GM23338 (cell line): Measurements from ENCODE around the gene PRKAR1B. TPM values are rescaled to one million over a fixed set of nuclear protein-coding genes. Genes with fewer than 3 reads are reported as not detected.

Experiments
- ATAC-seq: fragments of 200-7000 bp; cut with Tn5 transposase; 3 replicates; pipeline ENCODE4 v1.9.1; 2020
- DNase-seq: peaks from one replicate; pipeline ENCODE4 v3.0.0-alpha.2; 2015; ENCODE audit warnings: low spot score
- H2AFZ ChIP-seq: fragments of 200-600 bp; sonication (generic); 2 replicates; pipeline ENCODE4 v1.8.0; 2016; ENCODE audit warnings: antibody characterized with exemption, mild to moderate bottlenecking, moderate library complexity
- H3F3A ChIP-seq: fragments of 200-600 bp; sonication (generic); replicated peaks from 2 replicates; pipeline ENCODE4 v1.8.0; 2017; ENCODE audit warnings: antibody characterized with exemption, mixed run types, low read depth
- H3K27ac ChIP-seq: fragments of 200-600 bp; sonication (generic); 2 replicates; pipeline ENCODE4 v1.6.1; 2016; ENCODE audit warnings: low read depth
- H3K27me3 ChIP-seq: fragments of 200-600 bp; sonication (generic); 2 replicates; pipeline ENCODE4 v1.8.0; 2016; ENCODE audit warnings: mild to moderate bottlenecking, mixed run types, moderate library complexity; ENCODE audit not compliant: insufficient read depth
- H3K36me3 ChIP-seq: fragments of 200-600 bp; sonication (generic); 2 replicates; pipeline ENCODE4 v1.8.0; 2016; ENCODE audit warnings: mild to moderate bottlenecking; ENCODE audit not compliant: insufficient read depth
- H3K4me1 ChIP-seq: fragments of 200-600 bp; sonication (generic); 2 replicates; pipeline ENCODE4 v1.8.0; 2016; ENCODE audit warnings: mild to moderate bottlenecking, moderate library complexity; ENCODE audit not compliant: insufficient read depth
- H3K4me2 ChIP-seq: fragments of 200-600 bp; sonication (generic); 2 replicates; pipeline ENCODE4 v1.7.1; 2017; ENCODE audit warnings: mixed run types
- H3K4me3 ChIP-seq: fragments of 200-600 bp; sonication (generic); 2 replicates; pipeline ENCODE4 v1.6.1; 2016; ENCODE audit warnings: mixed run types
- H3K79me2 ChIP-seq: fragments of 200-600 bp; sonication (generic); replicated peaks from 2 replicates; pipeline ENCODE4 v1.8.0; 2017; ENCODE audit warnings: mild to moderate bottlenecking; ENCODE audit not compliant: insufficient read depth
- H3K9me2 ChIP-seq: fragments of 200-600 bp; sonication (generic); 2 replicates; pipeline ENCODE4 v1.8.0; 2017; ENCODE audit not compliant: insufficient read depth
- H4K20me1 ChIP-seq: fragments of 200-600 bp; sonication (generic); replicated peaks from 2 replicates; pipeline ENCODE4 v1.8.0; 2017; ENCODE audit warnings: mild to moderate bottlenecking; ENCODE audit not compliant: insufficient read depth
- H3K27ac Mint-ChIP-seq: 2 replicates; pipeline ENCODE4 v1.8.0; 2020; ENCODE audit warnings: inconsistent platforms, mild to moderate bottlenecking, moderate library complexity, mixed read lengths
- H3K27me3 Mint-ChIP-seq: 3 replicates; pipeline ENCODE4 v1.8.0; 2022; ENCODE audit warnings: low read depth, mild to moderate bottlenecking, moderate library complexity, mixed read lengths, inconsistent platforms; ENCODE audit not compliant: insufficient read depth, poor library complexity
- H3K36me3 Mint-ChIP-seq: 3 replicates; pipeline ENCODE4 v1.8.0; 2021; ENCODE audit warnings: low read depth, mild to moderate bottlenecking, inconsistent platforms, moderate library complexity, mixed read lengths
- H3K4me1 Mint-ChIP-seq: 3 replicates; pipeline ENCODE4 v1.8.0; 2020; ENCODE audit warnings: mild to moderate bottlenecking, inconsistent platforms, mixed read lengths
- H3K4me3 Mint-ChIP-seq: 3 replicates; pipeline ENCODE4 v1.8.0; 2021; ENCODE audit warnings: moderate library complexity, mild to moderate bottlenecking, inconsistent platforms, mixed read lengths
- H3K9me3 Mint-ChIP-seq: 3 replicates; pipeline ENCODE4 v1.8.0; 2020; ENCODE audit warnings: moderate library complexity, mild to moderate bottlenecking, inconsistent platforms, mixed read lengths
- CREB1 ChIP-seq: fragments of 250-450 bp; sonication (Bioruptor Pico); IDR thresholded peaks from 2 replicates; pipeline ENCODE4 v1.5.0; 2020; ENCODE audit warnings: low read depth, mild to moderate bottlenecking, moderate library complexity
- CTCF ChIP-seq, 2 experiments: fragments of 200-600 bp in 1 of 2; sonication (generic) in 1 of 2; conservative IDR thresholded peaks; 2 replicates each; pipeline versions ENCODE4 v1.5.1 to v1.6.1; 2016 to 2017; ENCODE audit warnings: antibody characterized with exemption in 2 of 2, low read depth in 2 of 2, mild to moderate bottlenecking in 2 of 2, moderate library complexity in 1 of 2
- EZH2phosphoT487 ChIP-seq: fragments of 200-600 bp; sonication (generic); IDR thresholded peaks from one replicate; pipeline ENCODE4 v1.8.1; 2018; ENCODE audit warnings: antibody characterized with exemption; ENCODE audit not compliant: unreplicated experiment
- NANOG ChIP-seq: IDR thresholded peaks from 2 replicates; pipeline ENCODE4 v1.6.1; 2016; ENCODE audit warnings: antibody characterized with exemption, borderline replicate concordance
- POLR2AphosphoS5 ChIP-seq: IDR thresholded peaks from 2 replicates; pipeline ENCODE4 v1.6.1; 2016; ENCODE audit warnings: antibody characterized with exemption, low read depth
- REST ChIP-seq: IDR thresholded peaks from one replicate; pipeline ENCODE4 v1.6.1; 2018; ENCODE audit warnings: antibody characterized with exemption; ENCODE audit not compliant: unreplicated experiment
- ZNF331 ChIP-seq: fragments of 250-450 bp; sonication (Bioruptor Pico); IDR thresholded peaks from 2 replicates; pipeline ENCODE4 v1.5.0; 2020; ENCODE audit warnings: low read depth, mild to moderate bottlenecking, moderate library complexity
- polyA plus RNA-seq: library from polyadenylated mRNA; unstranded; fragments of >200 nt; fragmentation: Nextera tagmentation; extraction: Ambion mirVana; gene quantifications from 2 replicates; pipeline ENCODE4 v1.2.1, GENCODE V29; 2016
- total RNA-seq: library from RNA; depleted of rRNA; stranded (reverse); fragments of >200 nt; shearing (Covaris generic); gene quantifications from 2 replicates; pipeline ENCODE4 v1.2.3, GENCODE V29; 2014

PRKAR1B gene
- total and polyA plus RNA-seq, 2 experiments from 2014 or later = 35.7 to 36.7 TPM

- peak overlapping the region; percentile 87; the same call in 1 of the 2 replicates for H3K27ac ChIP-seq
- no peak for DNase-seq
- H3K4me3 Mint-ChIP-seq = 0 out of 3 replicates have a peak overlapping the region, but pooled peaks have one; percentile 16
- H3K4me1 ChIP-seq = no peaks in the 10 kb centered on the region
- H3K9me3 Mint-ChIP-seq = peaks cover 8% of the 10 kb centered on the region
- H3K4me2 ChIP-seq = no peak overlapping the region
- H3F3A ChIP-seq = peaks cover 18% of the 10 kb centered on the region; the same call in 1 of the 2 replicates
- H3K4me3 ChIP-seq = no peak overlapping the region
- no peaks in the 10 kb centered on the region for H3K9me2 ChIP-seq
- ATAC-seq = no peak
- H3K27me3 Mint-ChIP-seq = peaks cover 10% of the 10 kb centered on the region
- H3K27ac Mint-ChIP-seq = peak overlapping the region; percentile 97; the same call in 1 of the 2 replicates
- H3K36me3 ChIP-seq = no peaks in the 10 kb centered on the region
- H3K79me2 ChIP-seq = peaks cover 15% of the 10 kb centered on the region; the same call in 1 of the 2 replicates
- H2AFZ ChIP-seq = no peak overlapping the region
- no peak for TF ChIP-seq NANOG
- no peak for TF ChIP-seq CREB1
- no peak for TF ChIP-seq EZH2phosphoT487
- TF ChIP-seq POLR2AphosphoS5 = no peak
- TF ChIP-seq CTCF (conservative IDR thresholded peaks at IDR 0.05; ENCODE audit: low read depth in 2 of 2) = no peak
- no peak for TF ChIP-seq ZNF331
- H3K27me3 ChIP-seq = no peaks in the 10 kb centered on the region
- peaks cover 19% of the 10 kb centered on the region for H3K4me1 Mint-ChIP-seq
- H4K20me1 ChIP-seq = peaks cover 2% of the 10 kb centered on the region; the same call in 1 of the 2 replicates
- H3K36me3 Mint-ChIP-seq = peaks cover 18% of the 10 kb centered on the region
Observed at GRCh38 chr7:664402-664775, 62.7 kb downstream of the PRKAR1B start.

GRCh38 chr7:662576-662975, 64.5 kb downstream of the PRKAR1B start:
- H3K4me3 Mint-ChIP-seq = no peak overlapping the region
- peak overlapping the region; percentile 87 for H3K27ac Mint-ChIP-seq

More at GRCh38 chr7:662576-662975, 64.5 kb downstream of the PRKAR1B start:
- no peak for ATAC-seq
- H3K27me3 ChIP-seq = no peaks in the 10 kb centered on the region
- H3K4me1 ChIP-seq = no peaks in the 10 kb centered on the region
- H3K27me3 Mint-ChIP-seq = peaks cover 14% of the 10 kb centered on the region
- 0 out of 2 replicates have a peak, but pooled peaks cover 2% of the 10 kb centered on the region for H4K20me1 ChIP-seq
- H3K4me3 ChIP-seq = no peak overlapping the region
- H3K9me3 Mint-ChIP-seq = peaks cover 4% of the 10 kb centered on the region; the same call in 1 of the 3 replicates
- peaks cover 19% of the 10 kb centered on the region for H3K4me1 Mint-ChIP-seq
- H3K9me2 ChIP-seq = no peaks in the 10 kb centered on the region
- no peaks in the 10 kb centered on the region for H3K36me3 ChIP-seq
- H3K27ac ChIP-seq = no peak overlapping the region
- H3K79me2 ChIP-seq = peaks cover 9% of the 10 kb centered on the region; the same call in 1 of the 2 replicates
- no peak for TF ChIP-seq CREB1
- no peak for TF ChIP-seq REST
- peaks cover 13% of the 10 kb centered on the region for H3K36me3 Mint-ChIP-seq
- no peak overlapping the region for H2AFZ ChIP-seq
- H3F3A ChIP-seq = peaks cover 18% of the 10 kb centered on the region; the same call in 1 of the 2 replicates
- no peak overlapping the region for H3K4me2 ChIP-seq
- DNase-seq = no peak
